Measurements from ENCODE around the gene CYSTM1. TPM values are rescaled to one million over a fixed set of nuclear protein-coding genes. Genes with fewer than 3 reads are reported as not detected.

Gene CYSTM1
- total and polyA plus RNA-seq, 2 of the 8 experiments (the other 6 are each of a cell fraction or from before 2014, with no cell fraction given) = 25.0 to 47.8 TPM

GRCh38 chr5:140157032-140157781 lies 17.8 kb upstream of the CYSTM1 start (continued):
- TF ChIP-seq RAD21 (IDR thresholded peaks at IDR 0.05 in 1 of 2, conservative IDR thresholded peaks at IDR 0.05 in 1 of 2; ENCODE audit: low read depth in 2 of 2, low read length in 2 of 2) (peak; percentile 96 to 98), ZNF274 (IDR thresholded peaks at IDR 0.05; ENCODE audit: borderline replicate concordance, extremely low read depth, low read length) (no peak), CHD1 (IDR thresholded peaks at IDR 0.05; ENCODE audit: low read depth, low read length) (no peak), SP1 (IDR thresholded peaks at IDR 0.05; ENCODE audit: low read depth, low read length) (no peak), KDM4A (IDR thresholded peaks at IDR 0.05; ENCODE audit: low read depth, low read length, severe bottlenecking) (peak; percentile 37), ATF3 (IDR thresholded peaks at IDR 0.05; ENCODE audit: insufficient read depth, low read depth, low read length) (no peak), POLR2AphosphoS5 (IDR thresholded peaks at IDR 0.05; ENCODE audit: low read depth, low read length) (no peak), HDAC6 (IDR thresholded peaks at IDR 0.05; ENCODE audit: low read depth, low read length) (no peak), SIN3A (conservative IDR thresholded peaks at IDR 0.05 in 1 of 2, IDR thresholded peaks at IDR 0.05 in 1 of 2; ENCODE audit: low read depth in 1 of 2, low read length in 2 of 2) (peak in 1 of 2 experiments; percentile 66; a peak in 1 of 4 replicates), CREB1 (IDR thresholded peaks at IDR 0.05) (0 out of 2 replicates have a peak, but pooled peaks have one; percentile 39), CEBPB (IDR thresholded peaks at IDR 0.05; ENCODE audit: low read depth, low read length) (no peak), YY1 (IDR thresholded peaks at IDR 0.05; ENCODE audit: low read depth, low read length) (no peak), MAFK (IDR thresholded peaks at IDR 0.05; ENCODE audit: low read depth, low read length) (no peak), JUN (IDR thresholded peaks at IDR 0.05; ENCODE audit: low read depth, low read length) (no peak), SP4 (IDR thresholded peaks at IDR 0.05; ENCODE audit: low read length) (no peak), POU5F1 (IDR thresholded peaks at IDR 0.05; ENCODE audit: low read depth, low read length) (no peak), SP2 (IDR thresholded peaks at IDR 0.05; ENCODE audit: low read length) (no peak), PHF8 (conservative IDR thresholded peaks at IDR 0.05; ENCODE audit: low read depth, low read length) (no peak), SRF (IDR thresholded peaks at IDR 0.05; ENCODE audit: low read depth, low read length) (no peak), SIRT6 (IDR thresholded peaks at IDR 0.05; ENCODE audit: low read length) (no peak), TEAD4 (IDR thresholded peaks at IDR 0.05; ENCODE audit: low read depth, low read length) (no peak), GABPA (IDR thresholded peaks at IDR 0.05; ENCODE audit: borderline replicate concordance, insufficient read depth, low read length) (no peak)

Measured in H1 (cell line).